OCI-LY7 (cell line): ENCODE data around the gene SEZ6L. TPM values are rescaled to one million over a fixed set of nuclear protein-coding genes. Genes with fewer than 3 reads are reported as not detected.
A peak's percentile ranks its signal among the peaks of the same experiment; 100 is the strongest.

Experiments
- BruUV-seq: library from RNA; stranded (reverse); fragments of 400-500 nt; replicated peaks from 2 replicates; lab custom pipeline; 2021; lab: Mats Ljungman, UMichigan
- CTCF ChIA-PET: fragments of 300-600 bp; sonication (Branson Sonifier 250); formaldehyde crosslinking; loops from one replicate; lab custom pipeline; 2022; ENCODE audit warnings: antibody characterized with exemption; ENCODE audit not compliant: unreplicated experiment; lab: Charles Lee
- POLR2A ChIA-PET: fragments of 300-600 bp; sonication (Branson Sonifier 250); formaldehyde crosslinking; loops from one replicate; lab custom pipeline; 2022; ENCODE audit warnings: antibody characterized with exemption; lab: Charles Lee
- DNase-seq: peaks from one replicate; pipeline ENCODE4 v3.0.0-alpha.2; 2015; ENCODE audit warnings: low spot score
- H2AFZ ChIP-seq: fragments of 200-600 bp; sonication (generic), shearing (Covaris generic); 2 replicates; pipeline ENCODE4 v1.6.1; 2014; ENCODE audit warnings: mild to moderate bottlenecking, antibody characterized with exemption, low read length, moderate library complexity
- H3K27ac ChIP-seq: fragments of 200-600 bp; sonication (generic); 2 replicates; pipeline ENCODE4 v1.5.1; 2014; ENCODE audit warnings: mixed run types, low read depth, mild to moderate bottlenecking, moderate library complexity, low read length, inconsistent platforms; ENCODE audit not compliant: poor library complexity, severe bottlenecking
- H3K36me3 ChIP-seq: fragments of 200-600 bp; sonication (generic); 2 replicates; pipeline ENCODE4 v1.6.1; 2014; ENCODE audit warnings: mild to moderate bottlenecking, antibody characterized with exemption, low read length, moderate library complexity, mixed read lengths; ENCODE audit not compliant: insufficient read depth
- H3K4me1 ChIP-seq: fragments of 200-600 bp; sonication (generic); 2 replicates; pipeline ENCODE4 v1.5.1; 2014; ENCODE audit warnings: mild to moderate bottlenecking, low read length; ENCODE audit not compliant: insufficient read depth, poor library complexity, severe bottlenecking
- H3K4me2 ChIP-seq: fragments of 200-600 bp; sonication (generic); 2 replicates; pipeline ENCODE4 v1.6.1; 2014; ENCODE audit warnings: mild to moderate bottlenecking, low read length
- H3K4me3 ChIP-seq: fragments of 200-600 bp; sonication (generic); 2 replicates; pipeline ENCODE4 v1.5.1; 2014; ENCODE audit warnings: mild to moderate bottlenecking, low read depth, low read length; ENCODE audit not compliant: poor library complexity, severe bottlenecking
- H3K79me2 ChIP-seq: fragments of 200-600 bp; sonication (generic); 2 replicates; pipeline ENCODE4 v1.6.1; 2016; ENCODE audit warnings: low read depth, mild to moderate bottlenecking, low read length, moderate library complexity, mixed read lengths; ENCODE audit not compliant: insufficient read depth
- H3K9me2 ChIP-seq: fragments of 200-600 bp; sonication (generic); 2 replicates; pipeline ENCODE4 v1.6.1; 2016; ENCODE audit warnings: mild to moderate bottlenecking, low read length, mixed read lengths; ENCODE audit not compliant: insufficient read depth
- H3K9me3 ChIP-seq: fragments of 200-600 bp; sonication (generic); 2 replicates; pipeline ENCODE4 v1.6.1; 2014; ENCODE audit warnings: mild to moderate bottlenecking, mixed run types, low read length, mixed read lengths
- H4K20me1 ChIP-seq: fragments of 200-600 bp; sonication (generic); 2 replicates; pipeline ENCODE4 v1.6.1; 2014; ENCODE audit warnings: mild to moderate bottlenecking, antibody characterized with exemption, low read length, moderate library complexity, mixed read lengths; ENCODE audit not compliant: insufficient read depth
- EZH2phosphoT487 ChIP-seq: fragments of 200-600 bp; sonication (generic); IDR thresholded peaks from 2 replicates; pipeline ENCODE4 v1.6.1; 2018; ENCODE audit warnings: low read depth, borderline replicate concordance, mild to moderate bottlenecking, mixed run types, antibody characterized with exemption, low read length, moderate library complexity, mixed read lengths
- intact Hi-C: fragments of 100-400 bp; cut with micrococcal nuclease; formaldehyde crosslinking; loops from one replicate; pipeline ENCODE4 v1.10.0; 2022; ENCODE audit not compliant: unreplicated experiment
- total RNA-seq, 2 experiments: library from RNA; depleted of rRNA in 1 of 2; stranded (reverse); fragments of >200 nt in 1 of 2; shearing (Covaris generic) in 1 of 2; gene quantifications; 2 replicates each; pipeline ENCODE4 v1.2.3, GENCODE V29; 2014 to 2022
- TF ChIP-seq, protein P1 (sequence below): fragments of 200-600 bp; sonication (generic); conservative IDR thresholded peaks from 2 replicates; pipeline ENCODE4 v1.5.1; 2014; ENCODE audit warnings: mild to moderate bottlenecking, antibody characterized with exemption, low read length, moderate library complexity, mixed read lengths

The SEZ6L gene
- total RNA-seq, 2 experiments from 2014 or later, result not detected

DNA sequence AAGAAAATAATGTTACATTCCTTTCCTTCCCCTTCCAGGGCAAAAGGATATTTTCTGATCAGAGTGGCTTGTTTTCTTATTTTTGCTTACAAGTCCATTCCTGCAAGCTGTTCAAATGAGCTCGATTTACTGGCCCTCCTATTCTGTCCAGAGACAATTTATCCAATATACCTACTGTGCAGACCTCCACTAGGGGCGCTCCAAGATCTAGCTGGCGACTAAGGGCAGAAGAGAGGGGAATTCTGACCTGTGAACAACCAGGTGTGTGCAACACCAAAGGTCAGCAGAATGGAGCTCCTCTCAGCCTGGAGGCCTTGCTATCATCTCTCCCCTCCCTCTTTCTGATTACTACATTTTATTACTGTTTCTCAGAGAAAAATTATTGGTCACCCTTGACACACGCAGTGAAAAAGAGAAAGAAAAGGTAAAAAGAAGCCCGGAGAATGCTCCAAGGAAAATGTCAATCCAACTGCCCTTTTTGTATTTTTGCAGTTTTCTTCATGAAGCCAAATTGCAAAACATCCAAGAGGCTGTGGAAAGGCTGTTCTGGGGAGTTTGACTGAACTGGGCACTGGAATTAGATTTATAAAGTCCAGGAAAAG, 3.2 kb downstream of the SEZ6L start:
- intact Hi-C loops, result no loop called here
- Histone ChIP-seq H3K4me1 (no peaks in the 10 kb centered on the region), H2AFZ (no peak overlapping the region), H3K9me2 (no peaks in the 10 kb centered on the region), H3K27ac (no peak overlapping the region), H3K4me2 (no peak overlapping the region), H3K9me3 (no peaks in the 10 kb centered on the region), H3K79me2 (no peaks in the 10 kb centered on the region), H3K36me3 (no peaks in the 10 kb centered on the region), H3K4me3 (no peak overlapping the region), H4K20me1 (no peaks in the 10 kb centered on the region)
- POLR2A ChIA-PET, result no interaction called here
- BruUV-seq, result no TSS peak
- DNase-seq, result peak; percentile 45
- no peak for TF ChIP-seq EZH2phosphoT487
- TF ChIP-seq, protein P1, sequence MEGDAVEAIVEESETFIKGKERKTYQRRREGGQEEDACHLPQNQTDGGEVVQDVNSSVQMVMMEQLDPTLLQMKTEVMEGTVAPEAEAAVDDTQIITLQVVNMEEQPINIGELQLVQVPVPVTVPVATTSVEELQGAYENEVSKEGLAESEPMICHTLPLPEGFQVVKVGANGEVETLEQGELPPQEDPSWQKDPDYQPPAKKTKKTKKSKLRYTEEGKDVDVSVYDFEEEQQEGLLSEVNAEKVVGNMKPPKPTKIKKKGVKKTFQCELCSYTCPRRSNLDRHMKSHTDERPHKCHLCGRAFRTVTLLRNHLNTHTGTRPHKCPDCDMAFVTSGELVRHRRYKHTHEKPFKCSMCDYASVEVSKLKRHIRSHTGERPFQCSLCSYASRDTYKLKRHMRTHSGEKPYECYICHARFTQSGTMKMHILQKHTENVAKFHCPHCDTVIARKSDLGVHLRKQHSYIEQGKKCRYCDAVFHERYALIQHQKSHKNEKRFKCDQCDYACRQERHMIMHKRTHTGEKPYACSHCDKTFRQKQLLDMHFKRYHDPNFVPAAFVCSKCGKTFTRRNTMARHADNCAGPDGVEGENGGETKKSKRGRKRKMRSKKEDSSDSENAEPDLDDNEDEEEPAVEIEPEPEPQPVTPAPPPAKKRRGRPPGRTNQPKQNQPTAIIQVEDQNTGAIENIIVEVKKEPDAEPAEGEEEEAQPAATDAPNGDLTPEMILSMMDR, result peak; percentile 92
- CTCF ChIA-PET, result interaction anchor here (0.6 kb wide), 1 partner anchor 54 kb away, joined by 3 read pairs; no protein-coding TSS in a partner anchor

DNA sequence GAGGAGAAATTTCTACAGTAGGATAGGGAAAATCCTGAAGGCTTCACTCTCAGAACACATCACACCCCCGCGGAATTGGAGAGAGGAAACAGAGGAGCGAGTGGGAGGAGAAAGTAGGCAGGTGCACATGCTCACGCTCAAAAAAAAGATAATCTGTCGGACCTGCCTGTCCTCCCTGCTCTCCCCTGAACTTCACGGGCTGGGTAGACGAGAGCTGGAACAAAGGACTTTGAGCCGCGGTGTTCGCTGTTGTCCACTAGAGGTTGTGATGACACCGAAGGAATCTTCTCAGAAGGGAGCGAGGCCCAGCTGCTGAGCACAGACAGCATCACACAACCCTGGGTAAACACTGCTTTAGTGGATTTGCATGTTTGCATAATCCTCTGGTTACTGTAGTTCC, 5.0 kb downstream of the SEZ6L start:
- Histone ChIP-seq H3K9me3 (no peaks in the 10 kb centered on the region), H2AFZ (no peak overlapping the region), H4K20me1 (no peaks in the 10 kb centered on the region), H3K4me3 (no peak overlapping the region), H3K36me3 (no peaks in the 10 kb centered on the region), H3K79me2 (no peaks in the 10 kb centered on the region), H3K9me2 (no peaks in the 10 kb centered on the region), H3K4me2 (no peak overlapping the region), H3K4me1 (no peaks in the 10 kb centered on the region), H3K27ac (no peak overlapping the region)
- no TSS peak for BruUV-seq
- TF ChIP-seq, protein P1, result no peak; the same call in 1 of the 2 replicates
- no peak for TF ChIP-seq EZH2phosphoT487
- DNase-seq, result no peak
- ChIA-PET POLR2A (no interaction called here), CTCF (no interaction called here)
- intact Hi-C loops, result no loop called here

DNA sequence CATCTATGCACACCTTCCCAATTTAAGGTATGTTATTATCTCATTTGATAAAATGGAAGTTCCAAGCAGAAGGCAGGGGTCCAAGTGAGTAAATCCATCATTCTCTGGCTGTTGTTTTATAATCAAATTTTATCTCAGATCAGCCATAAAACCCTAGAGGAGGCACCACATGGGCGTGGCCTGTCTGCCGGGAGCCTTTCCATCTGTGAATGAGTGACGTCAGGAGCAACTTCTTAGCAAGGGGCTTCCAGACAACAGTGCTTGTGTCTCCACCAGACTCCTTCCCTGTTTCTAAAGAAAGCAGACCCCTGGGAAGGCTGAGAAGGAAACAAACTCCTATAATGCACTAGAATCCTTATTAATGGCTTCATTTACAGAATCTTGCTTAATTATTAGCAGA, 13.5 kb downstream of the SEZ6L start:
- intact Hi-C loops, result no loop called here
- DNase-seq, result no peak
- Histone ChIP-seq H3K79me2 (no peaks in the 10 kb centered on the region), H3K4me3 (no peak overlapping the region), H3K27ac (no peak overlapping the region), H4K20me1 (no peaks in the 10 kb centered on the region), H3K9me3 (no peaks in the 10 kb centered on the region), H3K4me2 (no peak overlapping the region), H3K36me3 (no peaks in the 10 kb centered on the region), H2AFZ (no peak overlapping the region), H3K4me1 (no peaks in the 10 kb centered on the region), H3K9me2 (no peaks in the 10 kb centered on the region)
- BruUV-seq, result no TSS peak
- ChIA-PET POLR2A (no interaction called here), CTCF (no interaction called here)
- TF ChIP-seq, protein P1, result no peak
